RWPE2 (cell line): ENCODE data around the gene COQ8A.

ENCODE experiments used
- ATAC-seq: fragments of 200-7000 bp; cut with Tn5 transposase; 3 replicates; pipeline ENCODE4 v1.9.1; 2021; ENCODE audit warnings: low read depth
- DNase-seq: peaks from one replicate; pipeline ENCODE4 v3.0.0-alpha.2; 2020; ENCODE audit warnings: low spot score
- H3K27ac ChIP-seq: fragments of 450-650 bp; 2 replicates; pipeline ENCODE4 v1.5.1; 2017; ENCODE audit warnings: mild to moderate bottlenecking; ENCODE audit not compliant: poor library complexity, severe bottlenecking
- H3K27me3 ChIP-seq: fragments of 250-450 bp; sonication (Bioruptor Pico); 2 replicates; pipeline ENCODE4 v1.5.1; 2021; ENCODE audit warnings: mild to moderate bottlenecking, moderate library complexity; ENCODE audit not compliant: insufficient read depth, poor library complexity, severe bottlenecking
- H3K36me3 ChIP-seq: fragments of 250-450 bp; sonication (Bioruptor Pico); 2 replicates; pipeline ENCODE4 v1.5.1; 2020; ENCODE audit warnings: low read depth, mild to moderate bottlenecking, moderate library complexity
- H3K4me1 ChIP-seq: fragments of 250-450 bp; sonication (Bioruptor Pico); 2 replicates; pipeline ENCODE4 v1.5.1; 2021; ENCODE audit warnings: mild to moderate bottlenecking, moderate library complexity; ENCODE audit not compliant: insufficient read depth, poor library complexity, severe bottlenecking
- H3K4me3 ChIP-seq: fragments of 250-450 bp; sonication (Bioruptor Pico); 2 replicates; pipeline ENCODE4 v1.5.1; 2021; ENCODE audit warnings: mild to moderate bottlenecking, moderate library complexity; ENCODE audit not compliant: severe bottlenecking
- H3K9me3 ChIP-seq: fragments of 250-450 bp; sonication (Bioruptor Pico); 2 replicates; pipeline ENCODE4 v1.5.1; 2021; ENCODE audit warnings: mild to moderate bottlenecking, moderate library complexity; ENCODE audit not compliant: severe bottlenecking
- TF ChIP-seq, protein P1 (sequence below): fragments of 450-650 bp; IDR thresholded peaks from one replicate; pipeline ENCODE4 v1.5.1; 2017; ENCODE audit warnings: mild to moderate bottlenecking, moderate library complexity; ENCODE audit not compliant: poor library complexity, severe bottlenecking

COQ8A gene

DNA sequence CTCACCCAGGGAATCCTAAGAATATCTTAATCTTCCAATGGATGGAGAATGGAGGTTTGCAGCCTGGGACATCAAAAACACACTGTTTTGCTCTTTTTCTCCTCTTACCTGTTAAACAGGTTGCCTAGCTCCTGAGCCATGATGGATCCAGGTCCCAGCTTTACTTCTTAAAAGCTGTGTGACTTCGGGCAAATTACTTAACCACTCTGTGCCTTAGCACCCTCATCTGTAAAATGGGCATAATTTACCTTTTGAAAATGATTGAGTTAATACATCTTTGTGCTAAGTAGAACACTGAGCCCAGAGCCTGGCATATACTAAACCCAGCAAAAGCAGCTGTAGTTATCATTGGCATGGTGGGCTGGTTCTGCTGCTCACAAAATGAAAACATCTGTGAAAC lies 10.2 kb downstream of the COQ8A start:
- Histone ChIP-seq H3K27ac (no peak overlapping the region), H3K4me1 (no peaks in the 10 kb centered on the region), H3K36me3 (no peaks in the 10 kb centered on the region), H3K4me3 (no peak overlapping the region), H3K27me3 (no peaks in the 10 kb centered on the region), H3K9me3 (no peaks in the 10 kb centered on the region)
- ATAC-seq (no peak), DNase-seq (no peak)
- TF ChIP-seq, protein P1, sequence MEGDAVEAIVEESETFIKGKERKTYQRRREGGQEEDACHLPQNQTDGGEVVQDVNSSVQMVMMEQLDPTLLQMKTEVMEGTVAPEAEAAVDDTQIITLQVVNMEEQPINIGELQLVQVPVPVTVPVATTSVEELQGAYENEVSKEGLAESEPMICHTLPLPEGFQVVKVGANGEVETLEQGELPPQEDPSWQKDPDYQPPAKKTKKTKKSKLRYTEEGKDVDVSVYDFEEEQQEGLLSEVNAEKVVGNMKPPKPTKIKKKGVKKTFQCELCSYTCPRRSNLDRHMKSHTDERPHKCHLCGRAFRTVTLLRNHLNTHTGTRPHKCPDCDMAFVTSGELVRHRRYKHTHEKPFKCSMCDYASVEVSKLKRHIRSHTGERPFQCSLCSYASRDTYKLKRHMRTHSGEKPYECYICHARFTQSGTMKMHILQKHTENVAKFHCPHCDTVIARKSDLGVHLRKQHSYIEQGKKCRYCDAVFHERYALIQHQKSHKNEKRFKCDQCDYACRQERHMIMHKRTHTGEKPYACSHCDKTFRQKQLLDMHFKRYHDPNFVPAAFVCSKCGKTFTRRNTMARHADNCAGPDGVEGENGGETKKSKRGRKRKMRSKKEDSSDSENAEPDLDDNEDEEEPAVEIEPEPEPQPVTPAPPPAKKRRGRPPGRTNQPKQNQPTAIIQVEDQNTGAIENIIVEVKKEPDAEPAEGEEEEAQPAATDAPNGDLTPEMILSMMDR: no peak

- no peak for ATAC-seq
- no peak for DNase-seq
- Histone ChIP-seq H3K4me1 (no peaks in the 10 kb centered on the region), H3K36me3 (no peaks in the 10 kb centered on the region), H3K27me3 (no peaks in the 10 kb centered on the region), H3K27ac (no peak overlapping the region), H3K4me3 (no peak overlapping the region), H3K9me3 (no peaks in the 10 kb centered on the region)
- TF ChIP-seq, protein P1: no peak
Measured at GRCh38 chr1:226950871-226951270, 10.8 kb downstream of the COQ8A start.

- no peak for ATAC-seq
- DNase-seq: no peak
Measured at GRCh38 chr1:226951286-226952117, 11.4 kb downstream of the COQ8A start.

DNA sequence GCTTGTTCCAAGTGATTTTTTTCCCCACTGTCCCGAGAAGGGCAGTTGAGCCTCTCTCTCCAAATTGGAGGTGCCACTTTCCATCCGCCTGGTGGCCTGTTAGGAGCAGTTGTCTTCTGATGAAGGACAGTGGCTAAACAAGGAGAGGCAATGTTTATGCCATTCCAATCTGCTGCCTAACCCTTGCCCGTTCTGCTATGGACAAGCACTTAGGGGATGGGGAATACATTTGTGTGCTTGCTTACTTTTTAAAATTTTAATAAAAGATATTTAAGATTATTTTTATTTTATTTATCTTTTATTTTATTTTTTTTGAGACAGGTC lies 12.0 kb downstream of the COQ8A start:
- H3K36me3 ChIP-seq: no peaks in the 10 kb centered on the region
- H3K27ac ChIP-seq: no peak overlapping the region
- ATAC-seq (no peak), DNase-seq (no peak)
- no peak overlapping the region for H3K4me3 ChIP-seq
- H3K27me3 ChIP-seq: no peaks in the 10 kb centered on the region
- no peaks in the 10 kb centered on the region for H3K4me1 ChIP-seq
- H3K9me3 ChIP-seq: no peaks in the 10 kb centered on the region
- TF ChIP-seq, protein P1: no peak

More at GRCh38 chr1:226951286-226952117, 11.4 kb downstream of the COQ8A start:
- H3K27me3 ChIP-seq: no peaks in the 10 kb centered on the region
- TF ChIP-seq, protein P1: no peak
- H3K4me1 ChIP-seq: no peaks in the 10 kb centered on the region
- H3K36me3 ChIP-seq: no peaks in the 10 kb centered on the region
- H3K27ac ChIP-seq: no peak overlapping the region
- H3K4me3 ChIP-seq: no peak overlapping the region
- no peaks in the 10 kb centered on the region for H3K9me3 ChIP-seq

DNA sequence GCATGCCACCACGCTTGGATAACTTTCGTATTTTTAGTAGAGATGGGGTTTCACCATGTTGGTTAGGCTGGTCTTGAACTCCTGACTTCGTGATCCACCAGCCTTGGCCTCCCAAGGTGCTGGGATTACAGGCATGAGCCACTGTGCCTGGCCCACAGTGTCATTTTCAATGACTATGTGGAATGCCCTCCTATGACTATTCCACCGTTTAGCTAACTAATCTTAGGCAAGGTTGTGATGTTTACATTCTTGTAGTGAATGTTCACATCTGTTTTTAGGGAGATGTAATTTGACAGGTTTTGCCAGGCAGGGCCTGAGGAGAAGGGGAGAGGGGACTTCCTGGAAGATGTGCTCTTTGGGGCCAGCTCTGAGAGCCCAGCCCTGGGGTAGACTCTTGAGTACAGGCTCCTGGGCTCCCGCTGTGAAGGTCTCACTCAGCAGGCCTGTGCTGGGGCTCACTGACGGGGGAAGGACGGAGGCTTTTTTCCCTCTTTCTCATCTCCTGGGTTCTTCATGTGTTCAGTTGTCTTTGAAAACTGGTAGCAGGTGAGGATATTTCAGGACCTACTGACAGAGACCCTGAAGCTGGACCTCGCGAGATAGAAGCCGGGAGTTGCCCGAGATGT lies 13.2 kb downstream of the COQ8A start:
- ATAC-seq: no peak
- no peak for DNase-seq
- no peak overlapping the region for H3K4me3 ChIP-seq
- no peaks in the 10 kb centered on the region for H3K9me3 ChIP-seq
- H3K27ac ChIP-seq: no peak overlapping the region
- H3K4me1 ChIP-seq: no peaks in the 10 kb centered on the region
- TF ChIP-seq, protein P1: no peak
- H3K27me3 ChIP-seq: no peaks in the 10 kb centered on the region
- no peaks in the 10 kb centered on the region for H3K36me3 ChIP-seq
